GM19240 (cell line): ENCODE data around the gene JUP.

Experiments
- DNase-seq: peaks from one replicate; pipeline ENCODE4 v3.0.0; 2011; ENCODE audit warnings: low spot score; ENCODE audit not compliant: insufficient read length

JUP gene

GRCh38 chr17:41724476-41725050 is 61.9 kb downstream of the JUP start:
- no peak for DNase-seq

- DNase-seq: no peak
Measured at GRCh38 chr17:41723801-41724475, 62.6 kb downstream of the JUP start.

GRCh38 chr17:41722231-41722630 is 64.3 kb downstream of the JUP start:
- DNase-seq: no peak

GRCh38 chr17:41718287-41718645 is 68.2 kb downstream of the JUP start:
- DNase-seq: no peak

- no peak for DNase-seq
Measured at GRCh38 chr17:41717408-41718286, 68.9 kb downstream of the JUP start.

GRCh38 chr17:41711669-41712400 is 74.7 kb downstream of the JUP start, which contains the start of gene GAST:
Gene GAST, plus strand, starts transcription at chr17:41712331. Its CDS starts 3,106 bp downstream, at chr17:41715437.
- DNase-seq: no peak

- DNase-seq: no peak
Measured at GRCh38 chr17:41710472-41711090, 75.9 kb downstream of the JUP start.

GRCh38 chr17:41707803-41708669 is 78.5 kb downstream of the JUP start:
- DNase-seq: no peak

- no peak for DNase-seq
Measured at GRCh38 chr17:41705271-41705991, 81.1 kb downstream of the JUP start.
